Common myeloid progenitor, CD34-positive (primary cell): Measurements from ENCODE around the gene AMBRA1.

ENCODE experiments used
- CTCF ChIA-PET: fragments of 350-600 bp; sonication (Branson Sonifier 250); formaldehyde crosslinking; loops from one replicate; lab custom pipeline; 2021; ENCODE audit warnings: antibody characterized with exemption; lab: Charles Lee
- POLR2A ChIA-PET: fragments of 350-600 bp; sonication (Branson Sonifier 250); formaldehyde crosslinking; loops from one replicate; lab custom pipeline; 2021; ENCODE audit warnings: antibody characterized with exemption; lab: Charles Lee
- DNase-seq, 3 donors: peaks; one replicate each; pipeline versions ENCODE4 v3.0.0 to v3.0.0-alpha.2; 2013
- H3K27ac ChIP-seq, 2 experiments: 1 replicate in 1 of 2; 2 replicates in 1 of 2; pipeline ENCODE4 v1.7.0; 2013; ENCODE audit warnings: inconsistent platforms in 2 of 2, low read length in 2 of 2, mild to moderate bottlenecking in 2 of 2, low read depth in 1 of 2, moderate library complexity in 1 of 2; ENCODE audit not compliant: severe bottlenecking in 2 of 2, insufficient read depth in 1 of 2, poor library complexity in 1 of 2
- H3K27me3 ChIP-seq, 5 experiments: replicated peaks in 2 of 5; 1 replicate in 3 of 5; 2 replicates in 2 of 5; pipeline versions ENCODE4 v1.6.1 to v1.7.0; 2013; ENCODE audit warnings: low read length in 4 of 5, mild to moderate bottlenecking in 2 of 5, moderate library complexity in 2 of 5, inconsistent platforms in 1 of 5; ENCODE audit not compliant: insufficient read depth in 5 of 5, control insufficient read depth in 4 of 5
- H3K36me3 ChIP-seq, 4 experiments: 1 replicate in 2 of 4; 2 replicates in 2 of 4; pipeline versions ENCODE4 v1.6.1 to v1.7.0; 2013; ENCODE audit warnings: low read length in 3 of 4, control low read depth in 1 of 4, mild to moderate bottlenecking in 1 of 4; ENCODE audit not compliant: control insufficient read depth in 4 of 4, insufficient read depth in 4 of 4
- H3K4me1 ChIP-seq, 4 experiments: 1 replicate in 3 of 4; 2 replicates in 1 of 4; pipeline versions ENCODE4 v1.6.1 to v1.7.1; 2013; ENCODE audit warnings: low read length in 3 of 4, mild to moderate bottlenecking in 3 of 4, control low read depth in 1 of 4, inconsistent platforms in 1 of 4, moderate library complexity in 1 of 4; ENCODE audit not compliant: control insufficient read depth in 4 of 4, insufficient read depth in 4 of 4; ENCODE audit errors: control extremely low read depth in 1 of 4
- H3K4me3 ChIP-seq, 7 experiments: 1 replicate in 4 of 7; 2 replicates in 3 of 7; pipeline versions ENCODE4 v1.5.1 to v1.7.0; 2013; ENCODE audit warnings: mild to moderate bottlenecking in 7 of 7, low read length in 6 of 7, moderate library complexity in 6 of 7, inconsistent platforms in 2 of 7, low read depth in 2 of 7, control low read depth in 1 of 7; ENCODE audit not compliant: insufficient read depth in 4 of 7, control insufficient read depth in 1 of 7; ENCODE audit errors: extremely low read depth in 1 of 7
- H3K9me3 ChIP-seq, 5 experiments: 1 replicate in 4 of 5; 2 replicates in 1 of 5; pipeline versions ENCODE4 v1.6.1 to v1.7.1; 2013; ENCODE audit warnings: low read length in 4 of 5, mild to moderate bottlenecking in 2 of 5, inconsistent platforms in 1 of 5, low read depth in 1 of 5, moderate library complexity in 1 of 5; ENCODE audit not compliant: control insufficient read depth in 4 of 5, insufficient read depth in 2 of 5; ENCODE audit errors: control extremely low read depth in 1 of 5
- WGBS: methylation state at CpG from one replicate; pipeline ENCODE4 v1.1.5; 2013; ENCODE audit not compliant: insufficient coverage; 5-methylcytosine and 5-hydroxymethylcytosine counted together

AMBRA1 gene

GRCh38 chr11:46390331-46391171, 203.3 kb downstream of the AMBRA1 start:
- 2% methylated on average over 44 of the region's 49 CpGs for WGBS
- POLR2A ChIA-PET: no interaction called here

GRCh38 chr11:46389450-46390330, 204.1 kb downstream of the AMBRA1 start:
- WGBS: 1% methylated on average over 60 of the region's 80 CpGs
- no peak overlapping the region for H3K27ac ChIP-seq
- peaks cover 0 to 60% (median 23%) of the 10 kb centered on the region in 5 experiments for H3K27me3 ChIP-seq
- CTCF ChIA-PET: interaction anchor here (0.8 to 9.3 kb wide), 19 partner anchors 9 to 229 kb away, joined by 3 to 52 read pairs (median 4); no protein-coding TSS in a partner anchor
- peak overlapping the region; percentile 13 to 73 (median 60) for H3K4me3 ChIP-seq
- DNase-seq: peak; percentile 54 to 77 (median 69)
- POLR2A ChIA-PET: no interaction called here
- H3K4me1 ChIP-seq: peaks cover 0 to 62% (median 56%) of the 10 kb centered on the region in 4 experiments
- no peaks in the 10 kb centered on the region for H3K9me3 ChIP-seq
- H3K36me3 ChIP-seq: no peaks in the 10 kb centered on the region

More at GRCh38 chr11:46390331-46391171, 203.3 kb downstream of the AMBRA1 start:
- Histone ChIP-seq H3K4me3 (peak overlapping the region in 3 of 7 experiments; percentile 36 to 73 (median 60)), H3K9me3 (no peaks in the 10 kb centered on the region), H3K36me3 (no peaks in the 10 kb centered on the region), H3K4me1 (peaks cover 0 to 61% (median 55%) of the 10 kb centered on the region in 4 experiments), H3K27ac (no peak overlapping the region), H3K27me3 (peaks cover 0 to 60% (median 23%) of the 10 kb centered on the region in 5 experiments)
- peak in 1 of 3 donors; percentile 10 for DNase-seq
- CTCF ChIA-PET: interaction anchor here (1.0 to 9.3 kb wide), 7 partner anchors 12 to 148 kb away, joined by 3 to 52 read pairs (median 4); no protein-coding TSS in a partner anchor

- ChIA-PET CTCF (interaction anchor here (0.7 to 9.3 kb wide), 26 partner anchors 10 to 490 kb away, joined by 3 to 52 read pairs (median 5); partner anchors contain the start of gene ATG13), POLR2A (no interaction called here)
- peak overlapping the region in 4 of 7 experiments; percentile 60 to 73 (median 68) for H3K4me3 ChIP-seq
- 16% methylated on average over 17 of the region's 21 CpGs for WGBS
- H3K9me3 ChIP-seq: no peaks in the 10 kb centered on the region
- no peaks in the 10 kb centered on the region for H3K36me3 ChIP-seq
- peaks cover 0 to 65% (median 56%) of the 10 kb centered on the region in 4 experiments for H3K4me1 ChIP-seq
- peaks cover 0 to 60% (median 23%) of the 10 kb centered on the region in 5 experiments for H3K27me3 ChIP-seq
- no peak overlapping the region for H3K27ac ChIP-seq
- DNase-seq: no peak
Measured at GRCh38 chr11:46388619-46389449, 205.0 kb downstream of the AMBRA1 start.

DNA sequence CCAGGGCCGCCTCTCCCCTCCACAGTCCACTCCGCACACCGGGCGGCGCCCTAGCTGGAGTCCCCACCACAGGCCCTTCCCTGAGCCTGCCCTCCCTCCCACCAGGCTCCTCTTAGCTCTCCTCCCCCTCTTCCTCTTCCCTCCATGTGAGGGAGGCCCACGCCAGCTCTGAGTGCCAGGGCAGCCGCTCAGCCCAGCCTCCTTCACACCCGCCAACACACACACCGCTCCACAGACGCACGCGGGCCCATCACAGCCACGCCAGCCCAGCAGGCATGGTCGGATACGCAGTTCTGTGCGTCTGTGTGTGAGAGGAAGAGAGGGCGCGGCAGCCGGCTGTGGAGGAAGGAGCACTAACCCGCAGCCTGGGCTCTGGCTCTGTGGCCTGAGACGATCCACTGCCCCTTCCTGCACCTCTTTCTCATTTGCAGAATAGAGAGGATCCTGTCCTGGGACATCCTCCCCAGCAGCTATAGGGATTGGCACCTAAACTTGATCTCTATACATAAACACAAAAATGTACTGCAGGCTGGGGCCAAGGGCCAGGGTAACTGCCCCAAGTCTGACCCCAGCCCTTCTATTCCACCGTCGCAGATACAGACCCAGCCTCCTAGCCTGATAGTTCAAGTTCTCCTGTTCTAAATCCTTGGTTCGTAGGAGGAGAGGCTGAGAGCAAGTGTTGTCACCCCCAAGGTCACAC, 205.8 kb downstream of the AMBRA1 start:
- 4% methylated on average over 13 of the region's 24 CpGs for WGBS
- H3K27me3 ChIP-seq: peaks cover 0 to 54% (median 21%) of the 10 kb centered on the region in 5 experiments
- no peaks in the 10 kb centered on the region for H3K36me3 ChIP-seq
- H3K4me3 ChIP-seq: peak overlapping the region in 2 of 7 experiments; percentile 36 to 51
- H3K27ac ChIP-seq: no peak overlapping the region
- ChIA-PET CTCF (interaction anchor here (0.6 to 9.3 kb wide), 26 partner anchors 10 to 489 kb away, joined by 3 to 52 read pairs (median 5); partner anchors contain the start of gene ATG13), POLR2A (interaction anchor here (0.7 kb wide), 1 partner anchor 273 kb away, joined by 3 read pairs; no protein-coding TSS in a partner anchor)
- H3K4me1 ChIP-seq: peaks cover 0 to 61% (median 55%) of the 10 kb centered on the region in 4 experiments
- H3K9me3 ChIP-seq: no peaks in the 10 kb centered on the region
- DNase-seq: peak in 2 of 3 donors; percentile 64 to 78

- Histone ChIP-seq H3K27me3 (peaks cover 0 to 48% (median 21%) of the 10 kb centered on the region in 5 experiments), H3K27ac (no peak overlapping the region), H3K9me3 (no peaks in the 10 kb centered on the region), H3K4me1 (peaks cover 0 to 59% (median 53%) of the 10 kb centered on the region in 4 experiments), H3K36me3 (no peaks in the 10 kb centered on the region), H3K4me3 (peak overlapping the region in 1 of 7 experiments; percentile 51)
- DNase-seq: no peak
- 100% methylated on average over 1 of the region's 5 CpGs for WGBS
- CTCF ChIA-PET: interaction anchor here (0.6 to 9.3 kb wide), 14 partner anchors 9 to 144 kb away, joined by 3 to 52 read pairs (median 5); no protein-coding TSS in a partner anchor
- POLR2A ChIA-PET: interaction anchor here (0.7 kb wide), 1 partner anchor 274 kb away, joined by 3 read pairs; no protein-coding TSS in a partner anchor
Measured at GRCh38 chr11:46387456-46387855, 206.4 kb downstream of the AMBRA1 start.
